ENCODE measurements around the gene SAT2.
"Not testable (repeated sequence)": the region's sequence is repeated elsewhere in the genome, so short reads cannot be mapped to it uniquely, and the experiment has no call there.

The SAT2 gene

GRCh38 chr17:7644775-7645174, 17.2 kb upstream of the SAT2 start:
- H3K27ac Mint-ChIP-seq, result no peak overlapping the region
- H3K4me1 Mint-ChIP-seq, result peaks cover under 1% of the 10 kb centered on the region
- peaks cover 6% of the 10 kb centered on the region for H3K27me3 Mint-ChIP-seq (ENCODE audit: low read depth)
- no peak for TF ChIP-seq CTCF (IDR thresholded peaks at IDR 0.05; ENCODE audit: unreplicated experiment in 3 of 3)
- no peaks in the 10 kb centered on the region for H3K36me3 Mint-ChIP-seq (ENCODE audit: low read depth)
- no peaks in the 10 kb centered on the region for H3K9me3 Mint-ChIP-seq
- H3K4me3 Mint-ChIP-seq, result no peak overlapping the region

GRCh38 chr17:7641635-7642034, 14.0 kb upstream of the SAT2 start:
- H3K27ac Mint-ChIP-seq; H3K27me3 Mint-ChIP-seq (ENCODE audit: low read depth); H3K4me3 Mint-ChIP-seq; H3K36me3 Mint-ChIP-seq (ENCODE audit: low read depth); H3K4me1 Mint-ChIP-seq; H3K9me3 Mint-ChIP-seq: not testable (repeated sequence)

GRCh38 chr17:7640783-7641182, 13.2 kb upstream of the SAT2 start:
- H3K27me3 Mint-ChIP-seq (ENCODE audit: low read depth), result peaks cover 4% of the 10 kb centered on the region
- H3K4me3 Mint-ChIP-seq, result no peak overlapping the region
- no peaks in the 10 kb centered on the region for H3K36me3 Mint-ChIP-seq (ENCODE audit: low read depth)
- H3K4me1 Mint-ChIP-seq, result no peaks in the 10 kb centered on the region
- no peak for TF ChIP-seq CTCF (IDR thresholded peaks at IDR 0.05; ENCODE audit: unreplicated experiment in 3 of 3)
- no peak overlapping the region for H3K27ac Mint-ChIP-seq
- H3K9me3 Mint-ChIP-seq, result no peaks in the 10 kb centered on the region

- Mint-ChIP-seq H3K4me1 (no peaks in the 10 kb centered on the region), H3K27me3 (ENCODE audit: low read depth) (peaks cover 4% of the 10 kb centered on the region)
These were observed 8.5 kb upstream of the SAT2 start for GRCh38 chr17:7636163-7636562.

GRCh38 chr17:7634384-7634783, 6.8 kb upstream of the SAT2 start:
- TF ChIP-seq CTCF (IDR thresholded peaks at IDR 0.05; ENCODE audit: unreplicated experiment in 3 of 3), result peak; percentile 52 to 68 (median 66)
- H3K4me1 Mint-ChIP-seq, result no peaks in the 10 kb centered on the region
- peaks cover 4% of the 10 kb centered on the region for H3K27me3 Mint-ChIP-seq (ENCODE audit: low read depth)
- H3K4me3 Mint-ChIP-seq, result no peak overlapping the region
- H3K9me3 Mint-ChIP-seq, result no peaks in the 10 kb centered on the region
- H3K27ac Mint-ChIP-seq, result peak overlapping the region; percentile 43 to 58 (median 57)
- H3K36me3 Mint-ChIP-seq (ENCODE audit: low read depth), result no peaks in the 10 kb centered on the region

More at GRCh38 chr17:7636163-7636562, 8.5 kb upstream of the SAT2 start:
- Mint-ChIP-seq H3K36me3 (ENCODE audit: low read depth) (no peaks in the 10 kb centered on the region), H3K4me3 (no peak overlapping the region), H3K9me3 (no peaks in the 10 kb centered on the region), H3K27ac (peak overlapping the region in 1 of 3 experiments; percentile 14)
- no peak for TF ChIP-seq CTCF (IDR thresholded peaks at IDR 0.05; ENCODE audit: unreplicated experiment in 3 of 3)

DNA sequence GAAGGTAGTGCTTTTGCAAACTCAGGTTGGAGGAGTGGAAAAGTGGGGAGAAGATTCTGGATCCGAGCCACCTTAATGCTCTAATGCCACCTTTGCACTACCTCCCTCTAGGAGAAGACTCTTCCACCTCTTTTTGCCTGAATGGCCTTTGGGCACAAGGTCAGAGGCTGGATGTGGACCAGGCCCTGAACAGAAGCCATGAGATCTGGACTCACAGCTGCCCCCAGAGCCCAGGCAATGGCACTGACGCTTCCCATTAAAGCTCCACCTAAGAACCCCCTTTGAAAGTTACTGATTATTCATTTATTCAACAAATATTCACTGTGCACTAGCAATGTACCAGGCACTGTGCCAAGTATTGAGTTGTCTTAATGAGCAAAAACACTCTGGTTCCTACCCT, 5.5 kb upstream of the SAT2 start:
- peaks cover 4% of the 10 kb centered on the region for H3K27me3 Mint-ChIP-seq (ENCODE audit: low read depth)
- no peaks in the 10 kb centered on the region for H3K4me1 Mint-ChIP-seq
- H3K4me3 Mint-ChIP-seq, result no peak overlapping the region
- H3K27ac Mint-ChIP-seq, result peak overlapping the region in 2 of 3 experiments; percentile 43 to 65
- no peaks in the 10 kb centered on the region for H3K9me3 Mint-ChIP-seq
- no peak for TF ChIP-seq CTCF (IDR thresholded peaks at IDR 0.05; ENCODE audit: unreplicated experiment in 3 of 3)
- no peaks in the 10 kb centered on the region for H3K36me3 Mint-ChIP-seq (ENCODE audit: low read depth)

Data from nephron (organoid).